HUES64 (cell line): ENCODE results near the gene FAM83D.

Source experiments
- H3K27ac ChIP-seq: 2 replicates; pipeline ENCODE4 v1.7.0; 2013; ENCODE audit warnings: low read depth, low read length, inconsistent platforms
- H3K27me3 ChIP-seq: 2 replicates; pipeline ENCODE4 v1.6.1; 2013; ENCODE audit warnings: mild to moderate bottlenecking, low read length; ENCODE audit not compliant: insufficient read depth
- H3K36me3 ChIP-seq: 2 replicates; pipeline ENCODE4 v1.6.1; 2013; ENCODE audit warnings: mild to moderate bottlenecking, low read length; ENCODE audit not compliant: insufficient read depth
- H3K4me1 ChIP-seq: 2 replicates; pipeline ENCODE4 v1.6.1; 2013; ENCODE audit warnings: mild to moderate bottlenecking, low read length, moderate library complexity; ENCODE audit not compliant: insufficient read depth
- H3K4me3 ChIP-seq: 2 replicates; pipeline ENCODE4 v1.5.1; 2013; ENCODE audit warnings: mild to moderate bottlenecking, low read length, moderate library complexity
- H3K9ac ChIP-seq: 2 replicates; pipeline ENCODE4 v1.6.1; 2013; ENCODE audit warnings: mild to moderate bottlenecking, low read depth, low read length
- H3K9me3 ChIP-seq: 2 replicates; pipeline ENCODE4 v1.6.1; 2013; ENCODE audit warnings: low read depth, low read length; ENCODE audit not compliant: insufficient read depth
- WGBS: fragments of 150-250, 120-280 bp; methylation state at CpG from one replicate; pipeline ENCODE4 v1.1.7; 2013; ENCODE audit warnings: missing lambda C conversion rate; 5-methylcytosine and 5-hydroxymethylcytosine counted together

Gene FAM83D

DNA sequence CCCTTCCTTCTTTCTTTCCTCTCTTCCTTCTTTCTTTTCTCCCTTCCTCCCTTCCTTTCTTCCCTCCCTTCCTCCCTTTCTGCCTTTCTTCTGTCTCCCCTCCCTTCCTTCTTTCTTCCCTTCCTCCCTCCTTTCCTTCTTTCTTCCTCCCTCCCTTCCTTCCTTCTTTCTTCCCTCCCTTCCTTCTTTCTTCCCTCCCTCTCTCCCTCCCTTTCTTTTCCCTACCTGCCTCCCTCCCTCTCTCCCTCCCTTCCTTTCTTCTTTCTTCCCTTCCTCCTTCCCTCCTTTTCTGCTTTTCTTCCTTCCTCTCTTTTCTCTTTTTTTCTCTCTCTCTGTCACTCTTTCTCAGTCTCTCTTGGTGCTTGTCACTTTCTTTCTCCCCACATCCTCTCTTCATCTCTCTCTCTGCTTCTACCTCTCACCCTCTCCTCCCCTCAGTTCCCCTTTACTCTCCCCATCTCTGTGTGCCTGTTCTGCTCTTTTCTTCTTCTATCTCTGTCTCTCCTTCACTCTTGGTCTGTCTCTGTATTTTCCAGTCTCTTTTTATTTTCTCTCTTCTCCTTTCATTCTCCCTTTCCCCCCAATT lies 30.1 kb upstream of the FAM83D start:
- Histone ChIP-seq H3K9me3 (no peaks in the 10 kb centered on the region), H3K4me1 (no peaks in the 10 kb centered on the region), H3K9ac (no peak overlapping the region), H3K27ac (no peak overlapping the region), H3K27me3 (no peaks in the 10 kb centered on the region; the same call in 1 of the 2 replicates), H3K4me3 (no peak overlapping the region), H3K36me3 (no peaks in the 10 kb centered on the region)

DNA sequence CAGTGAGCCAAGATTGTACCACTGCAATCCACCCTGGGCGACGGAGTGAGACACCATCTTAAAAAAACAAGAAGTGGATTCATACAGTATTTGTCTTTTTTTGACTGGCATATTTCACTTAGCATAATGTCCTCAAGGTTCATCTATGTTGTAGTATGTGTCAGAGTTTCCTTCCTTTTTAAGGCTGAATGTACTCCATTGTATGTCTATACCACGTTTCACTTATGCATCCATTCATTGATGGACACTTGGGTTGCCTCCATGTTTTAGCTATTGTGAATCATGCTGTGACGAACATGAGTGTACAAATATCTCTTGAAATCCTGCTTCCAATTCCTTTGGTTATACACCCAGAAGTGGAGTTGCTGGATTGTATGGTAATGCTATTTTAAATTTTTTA lies 28.9 kb upstream of the FAM83D start:
- H3K27me3 ChIP-seq = no peaks in the 10 kb centered on the region; the same call in 1 of the 2 replicates
- H3K36me3 ChIP-seq = no peaks in the 10 kb centered on the region; the same call in 1 of the 2 replicates
- 93% methylated on average over 4 of the region's 4 CpGs for WGBS

GRCh38 chr20:38900606-38901005 lies 25.6 kb upstream of the FAM83D start:
- 0 out of 2 replicates have a peak, but pooled peaks cover 4% of the 10 kb centered on the region for H3K9me3 ChIP-seq
- no peaks in the 10 kb centered on the region for H3K4me1 ChIP-seq
- no peak overlapping the region for H3K9ac ChIP-seq
- no peak overlapping the region for H3K4me3 ChIP-seq
- H3K36me3 ChIP-seq = peaks cover 10% of the 10 kb centered on the region; the same call in 1 of the 2 replicates
- no peak overlapping the region for H3K27ac ChIP-seq
- no peaks in the 10 kb centered on the region for H3K27me3 ChIP-seq
- 95% methylated on average over 13 of the region's 13 CpGs for WGBS

More for the DNA sequence above, 28.9 kb upstream of the FAM83D start:
- Histone ChIP-seq H3K4me1 (no peaks in the 10 kb centered on the region), H3K9me3 (no peaks in the 10 kb centered on the region), H3K4me3 (no peak overlapping the region), H3K27ac (no peak overlapping the region), H3K9ac (no peak overlapping the region)

GRCh38 chr20:38902601-38903000 lies 23.6 kb upstream of the FAM83D start:
- Histone ChIP-seq H3K4me3 (no peak overlapping the region), H3K9me3 (0 out of 2 replicates have a peak, but pooled peaks cover 4% of the 10 kb centered on the region), H3K27ac (no peak overlapping the region), H3K36me3 (peaks cover 10% of the 10 kb centered on the region; the same call in 1 of the 2 replicates), H3K27me3 (no peaks in the 10 kb centered on the region), H3K9ac (no peak overlapping the region), H3K4me1 (no peaks in the 10 kb centered on the region)
- WGBS = 95% methylated on average over 8 of the region's 8 CpGs

GRCh38 chr20:38903335-38903734 lies 22.9 kb upstream of the FAM83D start:
- Histone ChIP-seq H3K36me3 (peaks cover 14% of the 10 kb centered on the region; the same call in 1 of the 2 replicates), H3K9ac (no peak overlapping the region), H3K4me3 (no peak overlapping the region), H3K27ac (no peak overlapping the region), H3K27me3 (no peaks in the 10 kb centered on the region), H3K4me1 (no peaks in the 10 kb centered on the region), H3K9me3 (0 out of 2 replicates have a peak, but pooled peaks cover 4% of the 10 kb centered on the region)
- WGBS = 56% methylated on average over 5 of the region's 5 CpGs

- Histone ChIP-seq H3K36me3 (peaks cover 14% of the 10 kb centered on the region; the same call in 1 of the 2 replicates), H3K4me1 (no peaks in the 10 kb centered on the region), H3K27me3 (no peaks in the 10 kb centered on the region), H3K9me3 (0 out of 2 replicates have a peak, but pooled peaks cover 4% of the 10 kb centered on the region), H3K4me3 (no peak overlapping the region), H3K9ac (no peak overlapping the region), H3K27ac (no peak overlapping the region)
- WGBS = 98% methylated on average over 1 of the region's 1 CpG
Measured at GRCh38 chr20:38905375-38905774, 20.8 kb upstream of the FAM83D start.

GRCh38 chr20:38907918-38908677 lies 18.1 kb upstream of the FAM83D start:
- peaks cover 14% of the 10 kb centered on the region; the same call in 1 of the 2 replicates for H3K36me3 ChIP-seq
- H3K9ac ChIP-seq = no peak overlapping the region
- no peak overlapping the region for H3K27ac ChIP-seq
- 0 out of 2 replicates have a peak, but pooled peaks cover 4% of the 10 kb centered on the region for H3K9me3 ChIP-seq
- 96% methylated on average over 13 of the region's 13 CpGs for WGBS
- no peaks in the 10 kb centered on the region for H3K27me3 ChIP-seq
- H3K4me1 ChIP-seq = no peaks in the 10 kb centered on the region
- H3K4me3 ChIP-seq = no peak overlapping the region

DNA sequence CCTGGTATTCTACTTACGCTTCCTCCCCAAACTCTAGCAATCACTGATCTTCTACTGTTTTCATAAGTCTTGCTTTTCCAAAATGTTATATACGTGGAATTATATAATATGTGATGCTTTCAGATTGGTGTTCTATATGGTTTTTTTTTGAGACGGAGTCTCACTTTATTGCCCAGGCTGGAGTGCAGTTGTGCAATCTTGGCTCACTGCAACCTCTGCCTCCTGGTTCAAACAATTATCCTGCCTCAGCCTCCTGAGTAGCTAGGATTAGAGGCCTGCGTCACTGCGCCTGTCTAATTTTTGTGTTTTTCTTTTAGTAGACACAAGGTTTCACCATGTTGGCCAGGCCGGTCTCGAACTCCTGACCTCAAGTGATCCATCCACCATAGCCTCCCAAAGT lies 10.9 kb upstream of the FAM83D start:
- Histone ChIP-seq H3K9me3 (no peaks in the 10 kb centered on the region), H3K9ac (no peak overlapping the region), H3K36me3 (peaks cover 6% of the 10 kb centered on the region; the same call in 1 of the 2 replicates), H3K4me3 (no peak overlapping the region), H3K4me1 (no peaks in the 10 kb centered on the region), H3K27me3 (no peaks in the 10 kb centered on the region), H3K27ac (no peak overlapping the region)
- 97% methylated on average over 7 of the region's 7 CpGs for WGBS

DNA sequence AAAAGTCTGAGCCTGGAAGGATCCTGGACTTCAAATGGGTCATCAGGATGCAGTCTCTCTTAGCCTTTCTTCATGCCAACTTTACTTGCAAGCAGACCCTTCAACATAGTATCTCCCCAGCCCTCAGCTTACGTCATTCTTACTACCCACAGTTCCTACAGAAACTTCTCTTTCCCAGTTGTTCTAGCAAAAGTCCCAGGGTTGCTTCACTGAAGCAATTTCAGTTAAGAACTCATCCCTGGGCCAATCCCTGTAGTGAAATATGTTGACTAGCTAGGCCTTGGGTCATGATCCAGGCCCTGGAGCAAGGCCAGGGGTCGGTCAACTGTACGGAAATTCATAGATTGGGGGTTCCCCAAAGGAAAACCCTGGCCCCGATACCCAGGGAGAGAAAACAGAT lies 8.6 kb upstream of the FAM83D start:
- Histone ChIP-seq H3K9ac (no peak overlapping the region), H3K36me3 (peaks cover 6% of the 10 kb centered on the region; the same call in 1 of the 2 replicates), H3K27me3 (no peaks in the 10 kb centered on the region), H3K4me1 (no peaks in the 10 kb centered on the region), H3K4me3 (no peak overlapping the region), H3K27ac (no peak overlapping the region), H3K9me3 (no peaks in the 10 kb centered on the region)
- 93% methylated on average over 4 of the region's 4 CpGs for WGBS

GRCh38 chr20:38918172-38918571 lies 8.0 kb upstream of the FAM83D start:
- no peak overlapping the region for H3K4me3 ChIP-seq
- no peaks in the 10 kb centered on the region for H3K9me3 ChIP-seq
- H3K27ac ChIP-seq = no peak overlapping the region
- 95% methylated on average over 19 of the region's 19 CpGs for WGBS
- peaks cover 6% of the 10 kb centered on the region; the same call in 1 of the 2 replicates for H3K36me3 ChIP-seq
- H3K4me1 ChIP-seq = no peaks in the 10 kb centered on the region
- no peaks in the 10 kb centered on the region for H3K27me3 ChIP-seq
- no peak overlapping the region for H3K9ac ChIP-seq

DNA sequence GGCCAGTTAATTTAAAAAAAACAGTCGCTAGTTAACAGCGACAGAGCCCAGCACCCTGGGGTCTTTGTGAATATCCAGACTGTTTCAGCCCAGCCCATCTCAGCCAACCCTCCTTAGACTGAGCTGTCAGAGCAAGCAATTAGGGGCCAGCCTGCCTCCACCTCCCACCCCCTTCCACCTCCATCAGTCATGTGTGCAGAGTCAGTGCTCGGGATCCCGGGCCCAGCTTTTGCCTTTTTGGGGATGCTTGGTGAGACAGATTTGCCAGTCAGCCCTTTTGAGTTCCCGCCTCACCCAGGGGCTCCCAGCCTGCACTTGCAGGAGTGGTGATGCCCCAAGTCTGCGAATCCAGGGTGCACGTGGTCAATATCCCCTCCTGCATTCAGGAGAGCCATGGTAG lies 6.5 kb upstream of the FAM83D start:
- Histone ChIP-seq H3K4me3 (no peak overlapping the region), H3K9me3 (no peaks in the 10 kb centered on the region), H3K27me3 (no peaks in the 10 kb centered on the region), H3K36me3 (peaks cover 3% of the 10 kb centered on the region; the same call in 1 of the 2 replicates), H3K27ac (no peak overlapping the region), H3K9ac (no peak overlapping the region), H3K4me1 (no peaks in the 10 kb centered on the region)
- WGBS = 84% methylated on average over 7 of the region's 7 CpGs
